ENCODE measurements around the gene SORBS1.

The SORBS1 gene

DNA sequence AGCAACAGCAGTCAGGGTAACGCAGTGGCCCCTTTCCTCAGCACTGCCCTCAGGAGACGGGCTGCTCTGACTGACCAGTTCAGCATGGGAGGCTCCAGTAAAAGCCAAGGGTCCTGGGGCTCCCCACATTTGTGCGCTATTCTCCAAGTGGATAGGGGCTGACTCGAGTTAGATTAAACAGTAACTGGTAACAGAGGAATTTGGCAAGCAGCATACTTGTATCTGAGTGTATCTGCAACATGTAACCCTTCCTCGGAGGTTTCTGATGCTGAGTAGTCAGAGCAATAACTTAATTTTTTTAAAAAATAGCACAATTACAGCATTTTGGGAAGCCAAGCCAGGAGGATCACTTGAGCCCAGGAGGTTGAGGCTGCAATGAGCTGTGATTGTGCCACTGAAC, 22.8 kb downstream of the SORBS1 start:
- no peak for DNase-seq

DNA sequence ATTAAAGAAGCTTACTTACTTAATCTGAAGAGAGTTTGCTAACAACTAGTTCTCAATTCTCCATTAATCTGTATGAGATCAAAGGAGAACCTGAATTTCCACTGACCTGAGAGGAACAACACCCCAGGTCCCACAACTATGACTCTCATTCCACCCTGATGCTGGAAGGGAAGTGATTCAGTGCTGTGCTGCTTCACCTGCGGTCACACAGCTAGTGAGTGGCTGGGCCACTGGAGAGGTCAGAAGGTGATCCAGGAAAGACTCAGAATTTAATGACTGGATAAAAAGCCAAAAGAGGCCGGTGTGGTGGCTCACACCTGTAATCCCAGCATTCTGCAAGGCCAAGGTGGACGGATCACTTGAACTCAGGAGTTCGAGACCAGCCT, 23.6 kb downstream of the SORBS1 start:
- no peak for DNase-seq

DNA sequence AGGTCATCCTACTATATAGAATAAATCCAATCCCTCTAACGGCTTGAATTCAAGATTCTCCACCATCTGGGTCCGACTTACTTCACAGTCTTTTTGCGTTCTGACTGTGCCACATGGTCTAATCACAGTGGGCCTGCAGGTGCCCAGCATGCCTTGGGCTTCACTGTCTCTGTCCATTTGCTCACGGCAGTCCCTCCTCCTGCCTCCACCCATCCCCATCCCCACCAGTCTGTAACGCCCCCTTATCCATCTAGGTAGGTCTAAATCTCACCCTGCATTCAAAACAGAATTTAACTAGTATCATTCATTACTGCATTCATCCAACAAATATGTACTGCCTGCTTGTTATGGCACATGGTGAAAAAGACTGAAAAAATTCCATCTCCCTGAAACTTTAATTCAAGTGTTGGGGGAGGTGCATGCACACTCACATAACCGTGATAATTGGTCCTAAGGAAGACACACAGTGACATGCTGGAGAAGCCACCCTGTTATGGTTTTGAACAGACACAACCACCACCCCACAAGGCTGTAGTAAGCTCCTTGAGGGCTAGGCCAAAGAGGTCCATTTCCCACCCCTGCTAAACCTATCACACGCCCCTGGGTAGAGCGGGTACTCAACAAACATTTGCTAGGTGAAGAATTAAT, 24.2 kb downstream of the SORBS1 start:
- DNase-seq: no peak

DNA sequence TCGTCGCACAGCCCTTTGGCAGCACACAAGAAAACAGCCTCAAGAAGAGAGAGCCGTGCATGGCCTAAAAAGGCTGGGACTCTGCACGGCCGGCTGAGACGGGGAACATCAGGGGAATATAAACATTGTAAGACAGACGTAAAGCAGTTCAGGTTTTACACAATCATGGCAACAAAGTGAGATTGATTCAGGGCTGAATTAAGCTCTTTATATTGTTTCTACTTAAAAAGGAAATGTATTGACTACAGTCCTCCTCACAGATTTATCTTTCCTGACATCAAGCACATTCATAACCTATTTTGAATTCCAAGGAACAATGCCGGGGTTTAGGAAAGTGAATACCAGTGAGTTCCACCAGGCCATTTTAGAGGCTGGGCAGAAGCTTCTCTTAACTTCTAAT, 25.2 kb downstream of the SORBS1 start:
- no peak for DNase-seq

DNA sequence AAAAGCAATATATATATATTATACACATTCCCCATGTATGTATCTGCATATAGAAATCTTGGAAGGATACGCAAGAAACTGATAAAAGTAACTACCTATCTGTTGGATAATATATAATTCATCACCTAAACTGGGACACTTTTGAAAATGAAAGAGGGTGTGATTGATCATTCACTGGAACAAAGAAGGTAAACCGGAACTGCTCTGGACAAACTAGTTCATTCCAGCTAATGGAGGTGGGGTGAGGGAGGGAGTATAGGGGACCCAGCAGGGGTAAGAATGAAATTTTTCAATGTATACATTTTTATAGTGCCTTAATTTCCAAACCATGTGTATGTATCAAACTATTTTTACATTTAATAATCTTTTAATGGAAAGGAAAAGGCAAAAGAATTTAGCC, 25.6 kb downstream of the SORBS1 start:
- no peak for DNase-seq

DNA sequence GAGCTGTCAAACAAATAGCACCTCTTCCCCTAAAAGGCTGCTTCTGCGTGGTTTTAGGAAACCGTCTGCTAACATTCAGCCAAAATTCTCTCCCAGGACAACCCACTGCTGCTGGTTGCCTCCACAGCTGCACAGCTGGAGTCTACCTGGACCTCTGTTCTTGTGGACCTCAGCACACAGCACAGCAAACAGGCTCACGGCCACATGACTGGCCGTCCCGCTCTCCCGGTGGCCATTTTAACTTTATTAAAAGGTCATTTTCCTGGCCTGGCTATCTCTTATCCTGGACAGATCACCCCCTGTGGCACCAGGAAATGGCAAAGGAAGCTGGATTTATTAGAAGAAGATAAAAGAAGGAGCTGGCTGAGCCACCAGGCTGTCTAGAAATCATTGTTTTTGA, 27.6 kb downstream of the SORBS1 start:
- no peak for DNase-seq

DNA sequence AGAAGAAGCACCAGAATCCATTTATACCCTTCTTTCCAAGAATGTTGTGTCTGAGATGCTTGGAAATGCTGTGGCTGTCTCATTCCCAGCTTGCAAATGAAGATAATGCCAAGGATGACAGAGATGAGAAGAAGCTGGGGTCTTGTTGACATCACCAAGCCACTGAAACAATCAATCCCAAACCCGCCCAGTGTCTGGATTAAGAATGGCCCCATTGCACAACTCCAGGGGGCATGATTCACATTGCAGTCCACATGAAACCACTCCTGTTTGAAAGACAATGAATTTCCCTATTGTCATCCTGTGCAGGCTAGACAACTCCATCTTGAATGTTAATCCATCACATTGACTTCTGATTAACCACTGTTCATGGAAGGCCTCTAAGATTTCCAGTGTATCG, 28.6 kb downstream of the SORBS1 start:
- DNase-seq: no peak

DNA sequence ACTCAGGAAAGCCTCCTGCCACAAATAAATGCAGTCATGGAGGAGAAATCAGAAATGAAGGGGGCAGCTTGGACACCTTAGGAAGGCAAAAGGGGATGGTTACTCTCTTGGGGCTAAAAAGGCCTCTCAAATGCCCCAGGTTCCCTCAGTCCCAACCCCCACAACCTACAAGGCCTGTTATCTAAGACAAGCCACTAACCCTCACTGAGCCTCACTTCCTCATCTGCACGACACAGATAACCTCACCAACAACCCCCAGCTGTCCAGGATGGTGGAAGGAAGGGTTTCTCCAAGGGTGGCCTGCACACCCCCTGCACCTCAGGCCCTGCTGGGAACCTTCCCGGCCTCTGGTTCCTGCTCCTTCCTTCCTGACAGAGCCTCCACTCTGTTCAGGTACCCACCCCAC, 29.2 kb downstream of the SORBS1 start:
- no peak for DNase-seq

DNA sequence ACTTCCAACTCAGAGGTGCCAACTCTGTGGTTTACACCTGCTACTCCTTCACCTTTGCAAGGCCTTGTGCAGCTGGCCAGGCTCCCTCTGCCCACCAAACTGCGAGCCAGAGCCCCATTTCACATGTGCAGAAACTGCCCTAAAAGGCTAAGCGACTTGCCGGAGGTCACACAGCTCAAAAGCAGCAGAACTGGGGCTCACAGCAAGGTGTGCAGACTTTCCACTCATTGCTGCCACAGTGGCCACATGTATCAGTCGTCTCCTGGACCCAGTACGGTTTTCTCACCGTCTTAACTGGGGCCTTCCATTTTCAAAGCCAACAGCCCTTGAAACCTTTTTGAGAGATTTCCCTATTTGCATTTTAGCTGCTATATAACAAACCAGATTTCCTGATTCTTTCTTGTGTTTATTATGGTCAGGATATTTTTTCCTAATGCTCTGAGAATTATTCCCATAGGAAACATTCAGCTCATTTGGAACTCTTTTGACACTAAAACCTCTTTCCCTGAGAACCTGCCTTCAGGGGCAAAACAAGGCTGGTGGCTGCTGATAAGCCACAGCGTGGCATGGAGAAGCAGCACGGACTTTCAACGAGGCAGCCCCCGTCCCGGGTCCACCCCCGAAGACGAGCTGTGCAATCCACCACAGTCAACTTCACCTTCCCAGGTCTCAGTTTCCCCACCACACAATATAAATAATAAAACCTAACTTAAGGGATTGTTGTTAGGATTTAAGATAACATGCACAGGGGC, 29.9 kb downstream of the SORBS1 start:
- no peak for DNase-seq

DNA sequence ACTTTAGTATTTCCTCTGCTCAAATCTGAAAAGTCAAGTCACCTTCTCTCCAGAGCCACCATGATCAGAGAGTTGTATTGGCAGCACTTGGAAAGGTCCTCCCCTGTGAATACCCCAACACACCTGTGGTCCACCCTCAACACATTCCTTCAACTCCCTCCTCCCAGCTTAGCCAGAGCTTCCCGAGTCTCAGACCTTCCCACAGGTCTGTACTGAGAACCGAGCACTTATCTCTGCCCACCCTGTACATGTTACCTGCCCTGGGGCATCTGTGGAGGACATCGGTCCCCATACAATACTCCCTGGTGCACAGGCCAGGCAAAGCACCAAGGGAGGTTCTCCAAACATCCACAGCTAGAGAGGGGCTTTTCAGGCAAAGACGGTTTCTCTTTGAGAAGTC, 30.6 kb downstream of the SORBS1 start:
- DNase-seq: no peak

DNA sequence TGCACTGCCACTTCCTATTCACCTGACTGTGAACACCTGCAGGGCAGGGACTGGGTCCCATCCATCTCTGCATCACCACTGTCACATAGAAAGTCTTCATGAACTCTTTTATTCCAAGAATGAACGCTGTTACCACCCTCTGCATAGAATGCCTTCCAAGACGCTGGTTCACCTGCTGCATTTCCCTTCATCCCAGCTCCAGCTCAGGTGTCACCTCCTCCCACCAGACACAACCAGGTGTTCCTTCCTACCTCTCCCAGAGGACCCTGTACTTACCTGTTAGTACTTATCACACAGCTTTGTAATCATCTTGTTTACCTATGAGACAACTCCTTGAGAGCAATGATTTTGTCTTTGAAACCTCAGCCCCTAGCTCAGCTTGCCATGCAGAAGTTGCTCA, 31.1 kb downstream of the SORBS1 start:
- no peak for DNase-seq

DNA sequence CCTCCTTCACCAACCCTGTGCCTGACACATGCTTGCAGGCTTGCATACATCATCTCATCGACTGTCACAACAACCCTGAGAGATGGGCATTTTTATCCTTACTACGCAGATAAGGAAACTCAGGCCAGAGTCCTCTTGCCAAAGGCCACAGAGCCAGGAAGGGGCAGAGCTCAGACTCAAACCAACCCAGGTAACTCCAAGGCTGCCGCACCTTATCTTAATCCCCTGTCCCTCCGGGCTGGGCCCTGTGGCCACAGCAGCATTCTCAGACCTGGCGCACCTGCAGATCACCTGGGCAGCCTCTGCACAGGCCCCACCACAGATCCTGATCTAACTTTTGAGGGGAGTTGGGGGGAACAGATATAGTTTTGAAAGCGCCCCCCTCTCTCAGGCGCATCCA, 35.1 kb downstream of the SORBS1 start:
- DNase-seq: no peak

DNA sequence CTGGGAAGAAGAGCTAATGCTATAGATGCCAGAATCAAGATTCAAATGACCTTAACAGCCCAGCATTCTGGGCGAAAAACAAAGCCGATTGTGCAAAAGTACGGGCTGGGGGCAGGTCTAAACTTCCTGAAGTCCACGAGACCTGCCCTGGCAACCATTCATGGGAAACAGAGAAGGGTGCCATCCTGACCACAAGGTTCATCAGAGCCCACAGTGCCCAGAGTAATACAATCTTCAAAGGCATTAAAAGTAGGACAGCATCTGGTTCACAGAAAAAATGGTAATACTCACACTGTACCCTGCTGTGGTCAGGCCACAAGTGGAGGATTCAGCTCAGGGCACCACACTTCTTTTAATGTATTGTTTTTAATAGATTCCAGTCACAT, 36.1 kb downstream of the SORBS1 start:
- DNase-seq: no peak

DNA sequence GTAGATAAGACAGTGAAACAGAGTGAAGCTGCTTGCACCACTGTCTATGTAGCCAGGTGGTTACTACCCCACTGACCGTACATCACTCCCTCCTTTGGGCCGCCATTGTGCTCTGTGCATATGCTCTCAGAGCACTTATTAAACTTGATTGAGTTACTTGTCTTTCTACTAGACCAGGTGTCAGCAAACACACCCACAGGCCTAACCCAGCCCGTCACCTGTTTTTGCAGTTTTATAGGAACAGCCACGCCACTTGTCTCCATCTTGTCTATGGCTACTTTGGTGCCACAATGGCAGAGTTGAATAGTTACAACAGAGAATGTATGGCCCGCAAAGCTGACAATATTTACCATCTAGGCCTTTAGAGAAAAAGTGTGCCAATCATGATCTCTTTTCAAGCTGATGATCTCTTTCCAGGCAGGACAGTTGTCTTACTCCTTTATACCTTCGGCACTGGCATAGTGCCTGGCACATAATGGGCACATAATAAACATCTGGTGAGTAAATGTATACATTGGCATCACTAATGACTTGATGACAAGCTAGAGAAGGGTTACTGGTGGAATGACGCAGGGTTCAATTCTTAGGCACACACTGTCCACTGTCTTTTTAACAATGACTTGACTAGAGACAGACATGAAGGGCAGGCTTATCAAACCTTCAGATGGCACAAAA, 36.7 kb downstream of the SORBS1 start:
- DNase-seq: no peak

DNA sequence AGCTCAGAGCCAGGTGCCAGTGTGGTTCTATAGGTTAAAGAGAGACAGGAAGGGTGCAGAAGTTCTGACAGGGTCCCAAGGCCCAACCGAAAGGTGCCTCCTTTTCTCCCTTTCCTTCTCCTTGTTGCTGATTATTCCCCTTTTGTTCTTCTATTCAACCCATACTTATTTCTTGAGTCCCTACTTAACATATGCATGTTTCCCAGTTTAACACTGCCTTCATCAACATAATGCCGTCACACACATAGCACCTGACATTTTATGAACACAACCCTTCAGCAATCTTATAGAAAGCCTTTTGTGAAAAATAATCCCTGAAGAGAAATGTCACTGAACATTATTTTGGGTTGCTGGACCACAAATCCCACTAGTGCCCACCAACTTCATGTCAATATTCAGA, 39.1 kb downstream of the SORBS1 start:
- no peak for DNase-seq

DNA sequence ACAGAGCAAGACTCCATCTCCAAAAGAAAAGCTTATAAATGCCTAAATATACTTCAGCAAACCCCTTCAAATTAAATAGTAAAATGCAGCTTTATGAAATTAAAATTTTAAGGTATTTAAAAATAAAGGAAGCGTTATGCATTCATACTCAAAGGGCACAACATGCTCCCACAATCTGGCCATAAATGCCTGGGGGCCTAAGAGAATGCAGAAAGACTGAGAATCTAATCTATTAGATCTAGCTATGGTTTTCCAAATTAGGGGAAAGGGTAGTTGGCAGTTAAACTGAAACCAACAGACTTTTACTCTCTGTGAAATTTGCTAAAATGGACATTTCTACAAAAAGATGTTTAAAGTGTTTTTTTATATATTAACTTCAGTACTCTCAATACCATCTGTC, 40.6 kb downstream of the SORBS1 start:
- no peak for DNase-seq

DNA sequence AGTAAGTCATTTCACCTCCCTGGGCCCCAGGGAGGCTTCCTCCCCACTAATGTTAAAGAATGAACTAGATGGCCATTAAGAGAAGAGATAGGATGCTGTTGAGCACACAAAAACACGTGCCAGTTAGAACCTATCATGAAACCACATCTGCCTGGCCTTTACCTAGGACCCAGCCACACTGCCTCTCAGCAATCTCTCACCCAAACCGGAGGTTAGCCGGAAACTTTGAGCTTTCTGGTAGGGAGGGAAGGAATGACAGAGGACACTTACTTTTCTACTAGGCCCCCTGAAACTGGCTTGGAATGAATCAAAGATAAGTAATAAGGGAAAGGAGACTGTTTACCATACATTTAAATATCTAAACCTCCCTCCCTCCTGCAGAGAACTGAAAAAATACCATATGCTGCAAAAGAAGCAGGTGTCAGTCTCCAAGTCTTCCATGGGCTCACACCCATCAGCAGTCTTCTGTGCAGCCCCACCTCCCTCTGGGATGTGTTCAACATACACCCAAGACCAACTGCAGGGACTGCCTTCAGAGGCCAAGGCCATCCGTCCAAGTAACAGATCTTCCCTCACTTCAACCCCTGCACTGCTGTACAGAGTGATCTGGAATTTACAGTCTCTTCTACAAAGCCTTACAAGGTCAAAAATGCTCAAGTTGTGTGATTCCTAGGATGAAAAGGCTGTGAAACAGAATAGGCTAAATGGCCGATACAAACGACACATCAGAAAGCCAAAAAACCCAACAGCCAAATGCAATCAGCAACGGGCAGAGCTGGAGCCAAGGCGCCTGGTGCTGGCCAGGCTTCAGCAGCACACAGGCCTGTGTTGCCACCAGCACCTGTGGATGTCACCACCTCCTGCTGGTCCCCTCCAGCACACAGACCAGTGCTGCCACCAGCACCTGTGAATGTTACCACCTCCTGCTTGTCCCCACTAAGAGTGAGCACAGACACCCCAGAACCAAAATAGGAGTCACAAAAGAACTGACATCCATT, 42.4 kb downstream of the SORBS1 start:
- no peak for DNase-seq

DNA sequence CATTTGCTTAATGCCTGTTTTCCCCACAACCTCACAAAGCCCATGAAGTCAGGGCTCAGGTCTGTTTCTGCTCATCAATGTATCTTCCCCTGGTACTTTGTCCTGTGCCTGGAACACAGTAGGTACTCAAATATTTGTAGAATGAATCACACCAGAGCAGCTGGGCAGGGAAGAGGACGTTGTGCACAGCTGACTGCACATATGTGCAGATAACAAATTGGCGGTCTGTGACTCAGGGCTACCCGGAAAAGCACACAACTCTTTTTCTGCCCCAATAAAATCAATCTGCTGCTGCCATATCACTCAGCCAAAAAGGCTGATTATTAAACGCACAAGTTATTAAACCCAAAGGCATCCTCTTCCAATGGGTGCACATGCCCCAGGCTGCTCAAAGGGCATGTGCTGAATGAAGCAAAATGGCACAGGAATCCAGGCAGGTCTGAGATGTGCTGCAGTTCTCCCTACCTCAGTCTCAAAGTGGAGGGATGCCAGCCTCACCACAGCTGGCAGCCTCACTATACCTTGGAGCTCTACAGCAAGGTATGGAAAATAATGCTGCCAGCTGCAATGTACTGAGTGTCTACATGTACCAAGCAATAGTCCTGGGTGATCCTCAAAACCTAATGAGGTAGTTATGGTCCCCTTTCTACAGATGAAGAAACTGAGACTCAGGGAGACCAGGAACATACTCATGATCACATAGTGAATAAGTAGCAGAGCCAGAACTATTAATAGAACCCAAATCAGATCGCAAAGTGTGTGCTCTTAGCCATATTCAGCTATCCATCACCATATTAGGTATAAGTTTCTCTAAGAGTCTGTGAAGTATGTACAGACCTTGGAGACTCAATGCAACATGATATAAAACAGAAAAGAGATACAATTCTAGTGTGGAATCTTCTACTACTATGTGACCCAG, 43.4 kb downstream of the SORBS1 start:
- DNase-seq: no peak

DNA sequence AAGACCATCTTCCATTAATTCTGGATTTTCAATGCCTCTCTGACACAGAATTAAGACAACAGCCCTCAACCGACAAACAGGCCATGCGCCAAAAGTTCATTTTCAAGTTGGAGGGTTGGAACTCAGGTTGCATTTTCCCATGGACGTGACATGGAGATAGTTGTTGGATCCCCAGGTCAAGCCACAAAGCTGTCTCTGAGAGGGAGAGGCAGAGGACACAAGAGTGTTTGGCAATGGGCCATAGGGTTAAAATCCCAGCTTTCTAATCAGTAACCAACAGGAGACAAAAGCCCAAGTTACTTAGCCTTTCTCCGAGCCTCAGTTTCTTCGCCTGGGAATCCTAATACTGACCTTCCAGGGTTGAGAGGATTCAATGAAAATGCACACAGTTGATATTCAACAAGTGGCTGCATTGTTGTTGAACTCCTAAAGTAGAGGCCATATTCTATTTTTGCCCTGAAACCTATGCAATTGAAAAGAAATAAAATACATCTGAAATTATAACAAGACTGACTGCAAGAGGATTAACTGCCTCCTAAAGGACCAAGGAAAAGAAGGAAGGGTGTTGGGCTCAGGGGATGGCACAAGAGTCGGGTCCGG, 44.3 kb downstream of the SORBS1 start:
- no peak for DNase-seq

DNA sequence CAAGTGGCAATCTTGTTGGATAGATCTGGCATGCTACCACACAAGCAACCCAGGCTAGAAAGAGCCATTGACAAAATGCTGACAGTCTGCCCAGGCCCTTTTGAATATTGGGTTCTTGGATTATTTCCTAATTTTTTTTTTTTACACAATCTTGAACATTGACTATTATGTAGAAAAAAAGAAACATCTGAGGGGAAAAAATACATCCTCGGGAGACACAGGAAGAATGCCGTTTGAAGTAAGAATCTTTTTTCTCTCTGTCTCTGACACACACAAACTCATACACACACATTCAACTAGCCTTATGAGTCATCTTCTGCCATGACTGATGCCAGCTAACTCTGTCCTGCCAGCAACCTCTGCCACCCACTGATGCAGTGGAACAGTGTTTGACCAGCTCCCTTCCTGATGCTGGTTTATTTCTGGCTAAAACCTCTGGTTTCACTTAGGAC, 47.2 kb downstream of the SORBS1 start:
- DNase-seq: no peak

DNA sequence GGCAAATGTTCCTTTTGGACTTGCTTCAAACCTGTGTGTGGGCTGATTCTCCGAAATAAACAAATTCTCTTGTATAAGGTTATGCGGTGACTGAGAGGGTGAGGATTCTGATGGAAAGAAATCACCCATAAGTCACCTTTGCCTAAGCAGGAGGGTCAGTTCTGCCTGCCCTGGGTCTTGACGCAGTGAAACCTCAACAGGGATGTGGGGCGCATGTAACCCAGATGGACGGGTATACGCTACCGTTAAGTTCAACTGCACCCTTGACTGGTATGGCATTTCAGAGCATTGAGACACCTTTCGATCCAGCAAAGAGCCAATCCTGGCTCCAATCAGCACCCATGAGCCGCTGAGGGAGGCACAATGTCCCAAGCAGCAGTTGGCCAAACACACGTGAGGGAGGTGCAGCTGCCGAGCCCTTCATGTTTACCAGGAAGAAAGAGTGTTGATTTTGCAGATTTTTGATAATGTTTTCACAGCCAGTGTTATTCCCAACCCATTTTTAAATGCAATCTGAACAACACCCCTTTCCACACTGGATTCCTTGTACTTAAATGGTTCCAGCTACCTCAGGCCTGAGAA, 48.1 kb downstream of the SORBS1 start:
- DNase-seq: no peak
